ENCODE data around the gene NUP210.

The NUP210 gene

GRCh38 chr3:13425689-13426088, 5.6 kb upstream of the NUP210 start:
- TF ChIP-seq HDGF (IDR thresholded peaks at IDR 0.05; ENCODE audit: borderline replicate concordance) (no peak), L3MBTL2 (conservative IDR thresholded peaks at IDR 0.05) (no peak), SUZ12 (IDR thresholded peaks at IDR 0.05) (no peak), PKNOX1 (IDR thresholded peaks at IDR 0.05) (no peak), SP1 (IDR thresholded peaks at IDR 0.05) (no peak), CTBP1 (IDR thresholded peaks at IDR 0.05; ENCODE audit: borderline replicate concordance) (no peak), ELF4 (IDR thresholded peaks at IDR 0.05) (no peak), FOXM1 (IDR thresholded peaks at IDR 0.05; ENCODE audit: borderline replicate concordance) (no peak), ARNT (IDR thresholded peaks at IDR 0.05) (no peak), TARDBP (IDR thresholded peaks at IDR 0.05) (no peak), FOXA1 (IDR thresholded peaks at IDR 0.05) (no peak), ZNF384 (IDR thresholded peaks at IDR 0.05) (no peak), LEF1 (IDR thresholded peaks at IDR 0.05; ENCODE audit: borderline replicate concordance) (no peak), FOXK2 (IDR thresholded peaks at IDR 0.05) (no peak)
- ChIA-PET POLR2A (no interaction called here), CTCF (interaction anchor here (1.2 kb wide), 1 partner anchor 456 kb away, joined by 4 read pairs; no protein-coding TSS in a partner anchor)
- no peak for DNase-seq (ENCODE audit: extremely low spot score)

GRCh38 chr3:13424865-13425617, 4.9 kb upstream of the NUP210 start:
- TF ChIP-seq L3MBTL2 (conservative IDR thresholded peaks at IDR 0.05), result no peak
- no peak for TF ChIP-seq SUZ12 (IDR thresholded peaks at IDR 0.05)
- TF ChIP-seq TARDBP (IDR thresholded peaks at IDR 0.05), result no peak
- TF ChIP-seq PKNOX1 (IDR thresholded peaks at IDR 0.05), result no peak
- TF ChIP-seq LEF1 (IDR thresholded peaks at IDR 0.05; ENCODE audit: borderline replicate concordance), result no peak
- TF ChIP-seq NFRKB (IDR thresholded peaks at IDR 0.05), result no peak
- no peak for TF ChIP-seq HDGF (IDR thresholded peaks at IDR 0.05; ENCODE audit: borderline replicate concordance)
- TF ChIP-seq ARNT (IDR thresholded peaks at IDR 0.05), result no peak
- TF ChIP-seq CTBP1 (IDR thresholded peaks at IDR 0.05; ENCODE audit: borderline replicate concordance), result no peak
- TF ChIP-seq BHLHE40 (IDR thresholded peaks at IDR 0.05; ENCODE audit: borderline replicate concordance), result no peak
- no peak for TF ChIP-seq FOXA1 (IDR thresholded peaks at IDR 0.05)
- TF ChIP-seq FOXK2 (IDR thresholded peaks at IDR 0.05), result no peak
- POLR2A ChIA-PET, result no interaction called here
- DNase-seq (ENCODE audit: extremely low spot score), result no peak
- CTCF ChIA-PET, result no interaction called here

DNA sequence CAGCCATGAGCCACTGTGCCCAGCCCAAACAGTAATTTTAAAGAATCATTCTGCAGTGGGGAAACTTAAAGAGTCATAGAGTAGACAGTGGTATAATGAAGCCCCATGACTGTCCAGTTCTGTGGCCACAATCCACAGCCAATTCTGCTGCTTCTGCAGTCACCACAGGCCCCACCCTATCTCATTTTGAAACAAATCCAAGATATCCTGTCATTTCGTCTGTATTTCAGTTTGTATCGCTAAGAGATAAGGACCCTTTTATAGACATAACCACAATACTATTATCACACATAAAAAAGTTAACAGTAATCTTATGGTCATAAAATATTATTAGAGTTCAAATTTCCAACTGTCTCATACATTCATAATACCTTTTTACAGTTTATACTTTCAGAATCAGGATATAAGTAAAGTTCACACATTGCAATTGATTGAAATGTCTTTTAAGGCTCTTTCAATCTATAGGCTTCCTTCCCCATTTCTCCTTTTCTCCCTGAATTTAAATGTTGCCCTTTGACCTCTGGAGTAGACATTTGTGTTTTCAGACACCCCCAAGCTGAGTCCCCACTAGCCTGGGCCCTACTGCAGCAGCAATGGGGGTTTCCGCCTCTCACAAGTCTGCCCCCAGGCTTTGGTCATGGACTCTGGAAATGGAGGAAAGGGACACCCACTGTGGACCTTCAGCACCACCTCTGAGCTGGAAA, 4.2 kb upstream of the NUP210 start:
- CTCF ChIA-PET, result no interaction called here
- POLR2A ChIA-PET, result no interaction called here
- no peak for DNase-seq (ENCODE audit: extremely low spot score)
- no peak for TF ChIP-seq BHLHE40 (IDR thresholded peaks at IDR 0.05; ENCODE audit: borderline replicate concordance)

DNA sequence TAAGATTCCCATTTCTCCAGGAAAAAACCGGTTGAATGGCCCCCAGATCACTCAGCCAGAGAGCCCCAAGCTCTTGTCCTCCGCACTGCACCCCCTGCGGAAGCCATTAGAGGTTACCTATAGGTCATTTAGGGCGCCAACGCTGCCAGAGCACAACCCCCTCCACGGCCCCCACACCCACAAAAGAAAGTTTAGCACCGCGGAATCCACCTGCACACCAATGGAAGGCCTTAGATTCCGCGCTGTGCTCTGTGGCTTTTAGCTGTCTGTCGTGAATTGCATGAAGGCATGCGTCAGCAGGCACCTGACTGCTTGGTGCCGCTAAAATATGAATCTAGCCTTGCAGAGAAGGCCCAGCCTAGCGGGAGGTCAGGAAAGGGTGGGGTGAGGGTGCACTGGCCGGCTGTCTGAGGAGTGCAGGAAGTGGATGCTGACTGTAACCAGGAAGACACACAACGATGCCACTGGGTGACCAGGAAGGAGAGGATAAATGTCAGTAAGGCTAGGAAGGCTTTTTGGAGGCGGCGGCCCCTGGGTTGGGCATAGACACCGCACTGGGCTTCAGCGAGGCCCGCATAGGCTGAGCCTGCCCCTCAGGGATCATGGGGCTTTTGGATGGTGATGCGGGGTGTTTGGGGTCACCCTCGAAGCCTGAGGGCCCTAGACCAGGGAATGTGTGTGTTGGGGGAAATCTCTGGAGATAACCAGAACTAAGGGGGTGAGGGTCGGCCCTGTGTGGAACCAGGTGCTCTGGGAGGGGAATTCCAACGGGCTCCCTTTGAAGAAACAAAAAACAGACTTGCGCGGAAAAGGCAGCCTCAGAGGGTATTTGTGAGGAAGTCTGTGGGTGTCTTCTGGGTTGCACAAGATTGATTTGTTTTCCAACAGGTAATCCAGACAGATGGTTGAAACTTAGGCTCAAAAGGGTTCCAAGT, 976 bp upstream of the NUP210 start:
- TF ChIP-seq ELF4 (IDR thresholded peaks at IDR 0.05), result no peak
- TF ChIP-seq FOXK2 (IDR thresholded peaks at IDR 0.05), result no peak
- TF ChIP-seq L3MBTL2 (conservative IDR thresholded peaks at IDR 0.05), result 0 out of 2 replicates have a peak, but pooled peaks have one; percentile 9
- no peak for TF ChIP-seq FOXA1 (IDR thresholded peaks at IDR 0.05)
- TF ChIP-seq CTBP1 (IDR thresholded peaks at IDR 0.05; ENCODE audit: borderline replicate concordance), result no peak
- no peak for DNase-seq (ENCODE audit: extremely low spot score)
- ChIA-PET CTCF (no interaction called here), POLR2A (interaction anchor here (0.9 to 1.7 kb wide), 4 partner anchors 9 to 461 kb away, joined by 3 to 6 read pairs (median 4); no protein-coding TSS in a partner anchor)

DNA sequence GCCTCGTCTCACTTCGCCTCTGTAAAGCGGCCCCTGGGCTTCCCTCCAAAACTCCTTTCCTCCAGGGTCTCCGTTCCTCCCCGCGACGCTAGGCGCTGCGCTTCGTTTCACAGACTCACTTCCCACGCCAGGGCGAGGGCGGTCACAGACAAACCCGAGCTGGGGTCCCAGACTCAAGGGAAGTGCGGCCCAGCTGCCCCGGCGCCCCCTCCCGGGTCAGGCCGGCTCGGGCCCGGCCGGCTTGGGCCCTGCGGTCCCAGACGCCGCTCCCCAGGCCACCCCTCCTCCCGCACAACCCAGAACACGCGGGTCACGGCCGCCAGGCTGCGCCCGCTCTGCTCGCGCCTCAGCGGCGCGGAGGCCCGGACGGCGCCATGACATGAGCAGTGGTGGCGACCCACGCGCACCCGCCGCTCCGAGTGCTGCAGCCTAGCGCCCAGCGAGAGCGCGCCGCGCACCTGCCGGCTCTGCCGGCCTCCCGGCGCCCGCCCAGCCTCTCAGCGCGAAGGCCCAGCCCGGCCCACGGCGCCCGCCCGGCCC, 547 bp downstream of the NUP210 start:
- POLR2A ChIA-PET, result interaction anchor here (0.5 to 1.7 kb wide), 6 partner anchors 9 to 459 kb away, joined by 3 to 7 read pairs (median 4); no protein-coding TSS in a partner anchor
- CTCF ChIA-PET, result no interaction called here
- TF ChIP-seq ARNT (IDR thresholded peaks at IDR 0.05) (no peak), FOXM1 (IDR thresholded peaks at IDR 0.05; ENCODE audit: borderline replicate concordance) (no peak), BHLHE40 (IDR thresholded peaks at IDR 0.05; ENCODE audit: borderline replicate concordance) (no peak), CTBP1 (IDR thresholded peaks at IDR 0.05; ENCODE audit: borderline replicate concordance) (no peak), NFRKB (IDR thresholded peaks at IDR 0.05) (no peak), SUZ12 (IDR thresholded peaks at IDR 0.05) (no peak), ELF4 (IDR thresholded peaks at IDR 0.05) (no peak), FOXA1 (IDR thresholded peaks at IDR 0.05) (no peak), PKNOX1 (IDR thresholded peaks at IDR 0.05) (no peak), LEF1 (IDR thresholded peaks at IDR 0.05; ENCODE audit: borderline replicate concordance) (no peak), ZNF384 (IDR thresholded peaks at IDR 0.05) (no peak), SP1 (IDR thresholded peaks at IDR 0.05) (no peak), FOXK2 (IDR thresholded peaks at IDR 0.05) (no peak), HDGF (IDR thresholded peaks at IDR 0.05; ENCODE audit: borderline replicate concordance) (no peak)
- DNase-seq (ENCODE audit: extremely low spot score), result peak; percentile 63

All from HEK293T (cell line).